ENCODE data around the gene IL17RD.

Gene IL17RD

DNA sequence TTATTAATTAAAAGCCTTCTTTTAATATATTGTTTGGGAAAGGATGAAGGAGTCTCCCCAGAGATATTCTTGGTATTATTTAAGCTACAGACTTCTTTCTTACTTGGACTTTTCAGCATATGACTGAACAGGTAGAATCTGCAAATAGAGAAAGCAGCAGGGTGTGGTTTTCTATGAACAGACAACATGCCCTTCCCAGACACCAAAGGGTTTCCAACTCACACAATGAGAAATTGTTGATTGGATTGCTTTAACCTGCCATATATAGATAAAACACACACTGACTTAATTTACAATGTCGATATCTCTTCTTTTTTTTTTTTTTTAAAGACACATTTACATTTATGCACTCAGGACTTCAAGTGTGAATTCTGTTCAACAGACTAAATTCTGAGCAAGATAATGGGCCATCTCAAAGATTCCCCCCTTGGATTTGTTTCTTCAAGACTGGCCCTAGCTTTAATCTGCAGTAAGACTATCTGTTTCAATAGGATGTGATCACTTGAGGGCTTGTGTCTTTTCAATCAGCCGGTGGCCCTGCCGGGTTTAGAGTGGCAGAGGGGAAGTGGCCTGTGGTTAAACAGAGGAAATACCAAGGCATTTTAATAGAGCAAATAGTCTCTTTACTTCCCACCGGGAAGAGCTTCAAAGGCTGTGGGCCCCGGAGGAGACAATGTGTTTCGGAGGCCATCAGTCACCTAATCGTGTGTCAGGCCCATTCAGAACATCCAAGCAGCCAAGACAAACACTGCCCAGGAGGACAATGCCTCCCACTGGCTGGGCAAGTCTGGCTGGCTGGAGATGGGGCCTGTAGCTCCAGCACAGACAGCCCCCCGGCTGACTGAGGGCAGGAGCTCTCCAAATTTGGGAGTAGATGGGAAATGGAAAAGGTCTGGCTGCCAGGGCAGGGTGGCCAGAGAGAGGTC, 6.1 kb downstream of the IL17RD start:
- DNase-seq: no peak

GRCh38 chr3:57158325-57158724, 6.8 kb downstream of the IL17RD start:
- no peak for DNase-seq

DNA sequence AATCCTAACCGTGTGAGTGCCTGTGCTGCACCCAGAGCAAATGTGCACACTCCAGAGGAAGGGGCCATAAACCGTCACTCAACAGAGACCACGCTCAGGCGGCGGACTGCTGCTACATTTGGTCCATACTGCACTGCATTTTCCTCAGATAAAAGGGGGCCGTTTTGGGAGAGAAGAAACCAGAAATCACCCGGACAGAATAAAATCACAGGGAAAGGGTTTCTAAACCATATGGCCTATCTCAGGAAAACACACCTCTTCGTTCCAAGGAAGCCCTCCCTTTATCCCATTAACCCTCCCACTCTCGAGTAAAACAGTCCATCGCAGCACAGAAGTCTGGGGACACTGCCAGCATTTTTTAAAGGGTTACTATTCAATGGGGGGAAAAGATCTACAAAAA, 7.6 kb downstream of the IL17RD start:
- no peak for DNase-seq

- DNase-seq: no peak
Measured at GRCh38 chr3:57155310-57155643, 9.9 kb downstream of the IL17RD start.

DNA sequence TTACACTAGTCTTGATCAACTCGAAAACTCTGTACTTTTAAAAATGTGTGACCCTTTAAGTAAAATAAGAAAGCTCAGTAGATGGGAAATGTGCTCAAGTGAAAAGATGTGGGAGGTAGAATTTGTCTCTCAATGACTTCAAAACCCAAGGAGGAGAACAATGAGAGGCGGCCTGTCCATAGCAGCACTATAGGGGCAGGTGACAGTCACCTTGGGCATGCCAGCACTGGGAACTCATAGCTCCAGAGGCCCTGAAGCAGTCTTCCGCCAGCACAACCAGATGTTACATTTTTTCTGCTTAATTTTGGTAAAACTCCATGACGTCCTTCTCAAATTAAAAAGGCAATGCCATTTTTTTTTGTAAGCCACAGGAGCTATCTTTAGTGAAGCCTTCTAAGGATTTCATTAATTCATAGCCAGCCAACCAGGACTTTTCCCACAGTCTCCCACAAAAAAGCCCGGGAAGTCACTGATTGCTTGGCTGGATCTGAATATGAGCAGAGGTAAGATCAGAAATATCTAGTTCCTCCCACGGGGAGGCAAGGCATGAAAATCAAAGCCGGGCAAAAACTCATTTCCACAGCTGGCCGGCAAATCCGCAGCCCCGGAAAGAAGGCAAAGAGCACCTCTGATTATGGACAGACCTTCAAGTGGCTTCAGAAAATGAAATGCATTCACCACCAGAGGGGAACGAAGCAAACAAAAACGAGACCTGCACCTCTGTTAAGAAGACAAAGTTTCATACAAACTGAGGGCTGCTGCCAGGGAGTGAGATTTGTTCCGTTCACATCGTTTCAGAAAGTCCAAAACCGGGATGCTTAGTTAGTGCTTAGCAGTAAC, 10.5 kb downstream of the IL17RD start:
- no peak for DNase-seq

DNA sequence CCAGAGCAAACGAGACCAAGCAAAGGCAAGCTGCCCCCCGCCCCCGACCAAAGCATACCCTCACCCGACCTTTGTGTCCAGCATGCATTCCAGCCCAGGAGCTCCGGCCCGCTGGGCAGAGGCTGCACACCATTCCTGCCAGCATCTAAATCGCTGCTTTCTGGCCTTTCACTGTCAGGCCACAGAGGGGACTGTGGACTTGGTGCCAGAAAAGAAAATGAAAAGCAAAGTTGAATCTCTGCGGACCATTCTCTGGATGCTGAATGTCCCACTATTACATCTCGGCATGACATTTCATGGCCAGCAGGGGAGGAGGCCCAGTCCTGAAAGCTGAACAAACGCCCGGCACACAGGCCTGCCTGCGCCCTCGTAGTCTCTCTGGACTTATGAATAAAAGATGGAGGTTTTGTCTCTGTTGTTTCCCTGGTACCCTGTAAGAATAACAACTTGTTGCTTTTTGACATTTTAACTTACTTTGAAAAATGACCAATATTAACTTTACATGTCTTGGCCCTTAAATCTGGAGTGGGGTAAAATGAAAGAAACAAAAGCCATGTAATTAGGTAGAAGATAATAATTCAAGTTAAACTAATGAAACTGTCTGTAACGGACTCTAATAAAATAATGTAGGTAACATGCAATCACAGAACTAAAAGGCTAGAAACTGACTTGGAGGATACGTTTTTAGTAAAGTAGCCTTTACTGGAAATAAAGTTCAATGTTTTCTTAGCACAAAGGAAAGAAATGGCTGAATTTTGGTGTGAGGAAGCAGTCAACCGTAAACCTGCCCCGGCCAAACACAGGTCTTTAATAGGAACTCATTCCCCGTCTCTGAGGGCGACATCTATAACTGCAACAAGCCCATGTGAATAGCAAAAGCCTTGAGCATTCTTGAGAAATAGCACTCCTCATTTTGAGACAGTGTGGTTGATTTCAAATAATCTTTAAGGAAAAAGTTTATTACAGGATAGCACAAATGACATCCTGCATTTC, 12.7 kb downstream of the IL17RD start:
- no peak for DNase-seq

- DNase-seq: no peak
Measured at GRCh38 chr3:57151749-57152148, 13.4 kb downstream of the IL17RD start.

DNA sequence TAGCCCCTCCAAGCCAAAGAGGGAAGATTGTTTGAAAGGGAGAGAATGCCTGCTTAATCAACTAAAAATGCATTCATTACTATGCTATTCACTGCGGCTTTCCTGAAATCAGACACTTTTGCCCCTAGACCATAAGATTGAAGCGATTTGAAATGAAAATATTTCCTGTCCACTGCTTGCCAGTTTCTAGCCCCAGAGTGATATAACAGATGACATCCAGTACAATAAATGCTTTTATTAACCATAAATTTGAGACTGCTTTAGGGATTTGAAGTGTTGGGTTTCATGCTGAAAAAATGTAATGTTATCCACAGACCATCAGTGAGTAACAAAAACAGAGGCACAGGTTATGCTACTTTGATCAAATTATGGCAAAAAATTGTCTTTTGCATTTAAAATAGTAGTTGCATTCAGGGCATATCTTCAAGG, 14.1 kb downstream of the IL17RD start:
- DNase-seq: no peak

DNA sequence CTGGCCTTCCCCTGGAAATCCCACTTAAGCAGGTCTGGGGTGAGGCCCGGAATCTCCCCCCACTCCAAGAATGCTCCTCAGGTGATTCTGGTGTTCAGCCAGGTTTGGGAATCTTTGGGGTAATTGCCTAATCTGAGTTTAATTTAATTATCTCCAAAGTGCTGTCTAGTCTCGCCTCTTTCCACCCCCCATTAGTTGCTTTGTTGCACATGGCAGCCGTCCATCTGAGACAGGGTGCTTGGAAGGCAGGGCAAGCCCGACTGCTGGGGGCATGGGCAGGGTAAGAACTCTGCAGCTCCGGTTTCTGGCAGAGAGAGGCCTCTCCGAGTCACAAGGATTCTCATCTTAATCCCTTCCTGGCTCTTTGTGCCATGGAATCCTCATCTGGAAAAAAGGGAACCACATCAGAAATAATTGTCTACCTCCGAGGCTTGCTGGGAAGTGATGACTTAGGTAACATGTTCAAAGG, 15.0 kb downstream of the IL17RD start:
- no peak for DNase-seq

DNA sequence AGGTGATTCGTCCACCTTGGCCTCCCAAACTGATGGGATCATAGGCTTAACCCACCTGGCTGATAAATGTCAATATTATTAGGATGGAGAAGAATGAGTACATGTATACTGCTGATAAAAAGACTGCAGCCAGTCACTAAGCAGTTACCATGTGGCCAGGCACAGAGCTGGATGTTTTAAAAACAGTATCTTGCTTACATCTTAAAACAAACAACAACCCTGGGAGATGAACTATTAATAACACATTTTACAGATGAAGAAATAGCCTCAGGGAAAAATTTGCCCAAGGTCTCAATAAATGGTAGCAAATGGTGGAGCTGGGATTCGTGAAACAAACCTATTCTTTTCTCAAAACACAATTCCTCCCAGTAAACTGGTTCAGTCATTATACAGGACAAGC, 18.1 kb downstream of the IL17RD start:
- no peak for DNase-seq

- no peak for DNase-seq
Measured at GRCh38 chr3:57145852-57146251, 19.3 kb downstream of the IL17RD start.

- no peak for DNase-seq
Measured at GRCh38 chr3:57144952-57145351, 20.2 kb downstream of the IL17RD start.

- no peak for DNase-seq
Measured at GRCh38 chr3:57143886-57144459, 21.2 kb downstream of the IL17RD start.

DNA sequence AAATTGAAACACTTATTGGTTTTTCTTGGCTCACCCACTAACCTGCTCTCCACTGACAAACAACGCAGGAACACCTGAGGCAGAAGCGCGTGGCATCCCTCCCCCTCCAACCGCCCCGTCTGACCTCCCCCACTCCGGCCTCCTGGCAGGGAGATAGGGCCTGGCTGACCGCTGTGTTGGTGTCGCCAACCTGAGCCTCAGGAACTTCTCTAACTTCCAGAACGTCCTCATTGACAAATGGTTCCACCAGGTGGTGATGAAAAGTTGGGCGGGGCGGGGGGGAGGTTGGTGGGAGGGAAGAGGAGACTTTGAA, 22.8 kb downstream of the IL17RD start:
- DNase-seq: no peak

DNA sequence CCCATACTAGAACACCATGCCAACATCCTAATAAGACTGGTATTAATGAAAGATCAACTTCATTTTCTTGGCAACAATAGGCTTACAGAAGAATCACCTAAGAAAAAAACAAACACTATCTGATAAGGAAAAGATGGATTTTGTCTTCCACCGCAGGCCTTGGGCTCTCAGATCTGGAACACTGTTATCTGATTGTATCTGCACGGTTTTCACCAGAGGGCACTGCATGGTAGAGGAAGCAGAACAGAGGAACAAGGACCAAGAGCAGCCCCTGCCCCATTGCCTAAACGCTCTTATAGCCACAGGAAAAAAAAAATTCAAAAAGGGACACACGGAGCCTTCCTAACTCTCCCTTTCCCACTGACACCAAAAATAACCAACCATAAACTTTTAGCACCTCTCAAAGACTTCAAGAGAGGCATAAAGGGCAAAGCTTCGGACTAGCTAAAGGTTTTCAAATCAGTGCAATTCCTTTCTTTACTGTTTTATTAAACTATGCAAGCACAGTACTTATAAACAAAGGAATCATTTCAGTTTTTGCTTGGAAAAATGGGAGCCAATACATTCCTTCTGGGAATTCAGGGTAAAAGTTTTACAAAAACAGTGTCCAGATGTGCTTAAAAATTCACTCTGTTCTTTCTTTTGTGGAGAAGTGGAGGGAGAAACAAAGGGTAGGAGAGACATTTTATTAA, 23.3 kb downstream of the IL17RD start:
- no peak for DNase-seq

DNA sequence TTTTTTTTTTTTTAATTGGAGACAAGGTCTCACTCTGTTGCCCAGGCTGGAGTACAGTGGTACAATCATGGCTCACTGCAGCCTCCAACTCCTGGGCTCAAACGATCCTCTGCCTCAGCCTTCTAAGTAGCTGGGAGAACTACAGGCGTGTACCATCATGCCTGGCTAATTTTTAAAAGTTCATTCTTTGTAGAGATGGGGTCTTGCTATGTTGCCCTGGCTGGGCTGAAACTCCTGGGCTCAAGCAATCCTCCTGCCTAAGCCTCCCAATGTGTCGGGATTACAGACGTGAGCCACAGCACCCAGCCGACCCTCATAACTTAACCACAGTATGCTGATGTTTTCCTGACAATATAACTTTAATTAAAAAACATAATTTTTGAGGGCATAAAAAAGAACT, 24.3 kb downstream of the IL17RD start:
- DNase-seq: no peak

- DNase-seq: no peak
Measured at GRCh38 chr3:57135964-57136719, 29.0 kb downstream of the IL17RD start.

GRCh38 chr3:57133157-57133556, 32.0 kb downstream of the IL17RD start:
- DNase-seq: no peak

DNA sequence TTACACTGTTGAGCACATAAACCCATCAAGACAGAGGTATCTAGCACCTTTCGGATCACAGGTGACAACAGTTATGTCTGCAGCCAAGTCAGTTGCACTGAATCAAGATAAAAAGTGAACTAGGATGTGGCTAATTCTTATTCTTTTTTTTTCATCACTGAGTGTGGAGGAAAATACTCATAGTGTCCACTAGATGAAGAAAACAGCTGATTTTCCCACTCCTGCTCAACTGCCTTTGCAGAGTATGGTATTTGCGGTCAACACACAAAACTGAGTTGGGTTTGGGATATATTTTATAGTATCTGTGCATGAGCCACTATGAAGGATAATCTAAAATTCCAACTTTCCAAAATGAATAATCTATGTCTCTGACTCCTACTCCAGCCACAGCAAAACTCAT, 32.5 kb downstream of the IL17RD start:
- no peak for DNase-seq

DNA sequence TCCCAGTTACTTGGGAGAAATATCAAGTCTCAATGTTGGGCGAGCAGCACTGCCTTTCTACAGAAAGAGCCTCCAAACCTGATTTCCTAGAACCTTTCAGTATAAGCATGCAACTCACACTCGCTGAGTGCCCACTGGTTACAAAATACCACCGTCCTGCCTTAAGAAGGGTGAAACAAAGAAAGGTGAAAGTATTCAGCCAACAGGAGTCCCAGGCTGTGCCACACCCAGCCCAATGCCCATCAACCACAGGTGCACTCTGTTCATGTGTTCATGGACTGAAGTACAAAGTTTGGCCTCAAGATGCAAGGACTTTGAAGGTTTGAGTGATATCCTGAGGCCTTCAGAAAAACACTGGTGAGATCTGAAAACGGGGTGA, 34.0 kb downstream of the IL17RD start:
- DNase-seq: no peak

DNA sequence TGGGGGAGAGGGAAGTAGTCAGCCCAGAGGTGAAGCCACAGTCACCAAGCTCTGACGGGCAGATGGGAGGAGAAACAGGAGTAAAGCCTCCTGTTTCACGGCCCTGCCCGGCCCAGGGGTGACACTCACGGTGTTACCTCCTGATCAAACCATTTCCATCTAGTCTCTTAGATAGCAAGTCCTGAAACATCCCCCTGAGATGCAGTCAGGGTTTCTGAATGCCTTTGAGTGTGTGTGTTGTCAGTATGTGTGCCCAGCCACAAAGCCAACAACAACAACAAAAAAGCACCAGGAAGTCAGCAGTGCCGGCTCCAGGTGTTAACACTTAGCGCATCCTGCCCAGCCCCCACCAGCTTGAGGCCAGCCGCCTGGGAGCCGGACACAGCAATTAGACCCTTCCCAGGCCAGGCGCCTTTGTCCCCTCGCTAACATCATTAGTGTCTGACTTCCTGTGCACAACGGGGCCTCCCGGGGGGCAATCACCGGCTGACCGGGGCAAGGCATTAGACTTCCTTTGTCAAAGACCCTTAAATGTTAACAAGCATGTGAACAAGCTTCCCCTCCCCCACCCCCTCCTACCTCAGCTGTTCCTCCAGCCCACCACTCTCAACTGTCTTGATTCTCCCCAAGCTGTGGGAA, 34.5 kb downstream of the IL17RD start:
- DNase-seq: no peak
